GM19455 (cell line): ENCODE measurements around the gene PPP1R2.
"Not testable (repeated sequence)": the region's sequence is repeated elsewhere in the genome, so short reads cannot be mapped to it uniquely, and the experiment has no call there.

Experiments
- ATAC-seq: cut with Tn5 transposase; IDR thresholded peaks from one replicate; pipeline ENCODE4 v1.9.1; 2021; ENCODE audit not compliant: unreplicated experiment

Gene PPP1R2

GRCh38 chr3:195540027-195540426 is 3.1 kb downstream of the PPP1R2 start:
- no peak for ATAC-seq

DNA sequence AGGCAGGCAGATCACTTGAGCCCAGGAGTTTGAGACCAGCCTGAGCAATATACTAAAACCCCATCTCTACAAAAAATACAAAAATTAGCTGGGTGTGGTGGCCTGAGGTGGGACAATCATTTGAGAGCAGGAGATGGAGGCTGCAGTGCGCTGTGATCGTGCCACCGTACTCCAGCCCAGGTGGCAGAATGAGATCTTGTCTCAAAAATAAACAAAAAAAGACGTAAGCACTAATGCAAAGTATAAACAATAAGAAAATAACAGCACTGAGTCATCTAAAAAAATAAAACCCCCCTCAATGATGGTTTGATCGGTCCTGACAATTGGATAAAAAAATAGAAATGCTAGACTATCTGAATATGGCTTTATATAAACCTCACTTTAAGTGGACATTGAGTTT is 3.6 kb downstream of the PPP1R2 start:
- no peak for ATAC-seq

DNA sequence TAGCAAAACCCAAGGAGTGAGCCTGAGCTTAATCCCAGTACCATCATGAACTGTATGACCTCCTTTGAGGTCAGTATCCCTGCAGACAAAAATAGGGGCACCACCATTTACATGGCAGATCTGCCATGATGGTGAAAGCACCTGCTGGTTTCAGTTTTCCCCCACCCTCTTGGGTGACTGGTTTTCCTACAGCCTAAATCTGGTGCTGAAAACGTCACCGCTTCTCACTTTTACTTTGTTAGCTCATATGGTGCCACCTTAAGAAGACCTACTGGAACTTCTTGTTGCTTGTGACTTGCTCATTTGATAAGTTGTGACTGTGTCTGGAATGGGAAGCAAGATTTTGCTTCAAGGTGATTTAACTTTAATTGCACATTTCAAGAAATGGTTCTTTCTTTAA is 5.1 kb downstream of the PPP1R2 start:
- ATAC-seq = peak; percentile 58

GRCh38 chr3:195535293-195535692 is 7.8 kb downstream of the PPP1R2 start:
- no peak for ATAC-seq

- ATAC-seq = no peak
These were observed 10.3 kb downstream of the PPP1R2 start for GRCh38 chr3:195532834-195533233.

- no peak for ATAC-seq
These were observed 10.8 kb downstream of the PPP1R2 start for GRCh38 chr3:195532345-195532744.

DNA sequence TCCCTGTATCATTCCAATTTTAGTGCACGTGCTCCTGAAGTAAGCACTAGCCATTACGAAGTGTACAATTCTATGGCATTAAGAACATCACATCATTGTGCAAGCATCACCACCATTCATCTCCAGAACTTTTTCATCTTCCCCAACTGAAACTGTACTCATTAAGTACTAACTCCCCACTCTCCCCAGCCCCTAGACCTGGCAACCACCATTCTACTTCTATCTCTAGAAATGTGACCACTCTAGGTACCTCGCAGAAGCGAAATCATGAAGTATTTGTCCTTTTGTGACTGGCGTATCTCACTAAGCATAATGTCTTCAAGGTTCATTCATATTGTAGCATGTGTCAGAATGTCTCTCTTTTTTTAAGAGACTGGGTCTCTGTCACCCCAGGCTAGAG is 11.4 kb downstream of the PPP1R2 start:
- no peak for ATAC-seq

DNA sequence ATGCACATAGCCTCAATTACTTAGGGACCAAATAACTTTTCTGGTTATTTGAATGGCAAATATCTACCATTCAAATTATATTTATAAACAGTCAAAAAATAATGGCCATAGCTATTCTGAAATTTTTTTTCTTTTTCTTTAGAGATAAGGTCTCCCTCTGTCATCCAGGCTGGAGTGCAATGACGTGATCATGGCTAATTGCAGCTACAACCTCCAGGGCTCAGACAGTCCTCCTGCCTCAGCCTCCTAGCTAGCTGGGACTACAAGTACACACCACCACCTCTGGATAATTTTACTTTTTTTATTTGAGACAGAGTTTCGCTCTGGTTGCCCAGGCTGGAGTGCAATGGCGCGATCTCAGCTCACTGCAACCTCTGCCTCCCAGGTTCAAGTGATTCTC is 16.6 kb downstream of the PPP1R2 start:
- no peak for ATAC-seq

- ATAC-seq = no peak
These were observed 18.8 kb downstream of the PPP1R2 start for GRCh38 chr3:195524171-195524896.

GRCh38 chr3:195522254-195523023 is 20.7 kb downstream of the PPP1R2 start:
- no peak for ATAC-seq

DNA sequence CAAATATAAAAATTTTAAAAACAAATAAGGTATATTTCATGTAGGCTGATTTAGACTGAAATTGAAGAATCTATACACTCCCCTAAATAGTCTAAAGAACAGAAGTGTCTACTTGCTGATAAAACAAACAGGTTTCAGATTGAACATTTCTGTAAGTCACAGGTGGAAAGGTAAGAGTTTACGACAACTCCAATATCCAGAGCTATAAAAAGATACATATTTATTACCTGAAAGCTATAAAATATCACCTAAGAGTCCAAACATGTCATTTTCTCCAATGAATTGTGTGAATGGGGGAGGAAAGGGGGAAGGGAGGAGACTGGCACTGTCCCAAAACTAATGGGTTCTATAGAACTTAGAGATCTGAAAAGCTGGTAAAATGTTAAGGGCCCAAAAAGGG is 26.1 kb downstream of the PPP1R2 start:
- no peak for ATAC-seq

DNA sequence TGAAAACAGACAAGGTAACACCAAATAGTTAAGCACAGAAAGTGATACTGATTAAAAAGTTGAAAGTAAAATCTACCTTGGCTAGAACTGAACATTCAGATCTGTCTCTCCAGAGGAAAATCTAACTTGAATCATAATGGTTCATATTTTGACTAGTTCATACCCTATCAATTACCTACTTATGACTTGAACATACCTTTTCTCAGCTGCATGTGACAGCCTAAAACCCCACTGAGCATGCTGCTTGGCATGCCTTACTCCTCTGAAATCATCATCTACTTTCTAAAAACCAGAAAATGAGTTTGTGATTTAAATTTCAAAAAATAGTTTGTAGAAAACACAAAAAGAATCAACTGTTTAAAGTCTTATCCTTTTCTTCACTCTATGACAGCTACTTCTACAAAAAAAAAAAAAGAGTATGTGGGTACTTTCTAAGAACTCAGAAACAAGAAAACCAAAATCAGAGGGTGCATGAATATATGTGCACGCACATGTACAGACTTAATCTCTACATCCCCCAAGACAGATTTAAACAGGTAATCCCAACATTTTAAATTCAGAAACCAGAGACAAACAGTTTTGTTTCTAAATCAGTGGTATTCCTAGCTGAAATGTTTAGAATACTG is 28.4 kb downstream of the PPP1R2 start:
- ATAC-seq = not testable (repeated sequence)

DNA sequence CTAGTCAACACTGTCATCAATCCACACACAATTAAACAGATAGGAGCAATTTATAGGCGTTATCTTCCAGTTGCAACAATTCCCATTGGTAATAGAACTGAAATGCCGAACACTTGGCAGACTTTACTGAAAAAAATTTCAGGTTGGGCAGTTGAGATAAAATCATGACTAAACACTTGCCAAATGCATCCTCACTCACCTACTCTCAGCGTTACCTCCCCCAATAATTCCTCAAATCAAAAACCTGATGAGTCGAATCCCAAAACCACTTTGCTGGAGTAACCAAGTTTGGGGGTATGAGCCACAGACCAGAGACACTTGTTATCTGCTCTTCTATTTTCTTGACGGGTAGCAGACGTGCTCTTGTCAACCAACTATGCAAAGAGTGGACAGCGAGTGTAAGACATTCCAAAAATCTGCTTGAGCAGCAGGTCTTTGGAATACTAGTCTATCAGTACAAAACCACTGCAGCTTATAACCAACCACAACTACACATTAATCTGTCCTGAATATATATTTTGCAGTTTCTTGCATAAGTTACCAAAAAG is 30.3 kb downstream of the PPP1R2 start:
- ATAC-seq = no peak

DNA sequence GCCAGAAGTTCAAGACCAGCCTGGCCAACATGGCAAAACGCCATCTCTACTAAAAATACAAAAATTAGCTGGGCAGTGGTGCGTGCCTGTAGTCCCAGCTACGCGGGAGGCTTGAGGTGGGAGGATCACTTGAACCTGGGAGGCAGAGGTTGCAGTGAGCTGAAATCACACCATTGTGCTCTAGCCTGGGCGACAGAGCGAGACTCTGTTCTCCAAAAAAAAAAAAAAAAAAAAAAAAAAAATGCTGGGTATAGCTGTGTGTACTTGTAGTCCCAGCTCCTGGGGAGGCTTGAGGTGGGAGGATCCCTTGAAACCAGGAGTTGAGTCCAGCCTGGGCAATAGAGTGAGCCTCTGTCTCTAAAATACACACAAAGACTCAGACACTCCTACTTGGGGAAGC is 32.0 kb downstream of the PPP1R2 start:
- no peak for ATAC-seq

GRCh38 chr3:195508185-195508584 is 34.9 kb downstream of the PPP1R2 start:
- ATAC-seq = no peak

- ATAC-seq = no peak
These were observed 67.5 kb downstream of the PPP1R2 start for GRCh38 chr3:195475614-195476013.

DNA sequence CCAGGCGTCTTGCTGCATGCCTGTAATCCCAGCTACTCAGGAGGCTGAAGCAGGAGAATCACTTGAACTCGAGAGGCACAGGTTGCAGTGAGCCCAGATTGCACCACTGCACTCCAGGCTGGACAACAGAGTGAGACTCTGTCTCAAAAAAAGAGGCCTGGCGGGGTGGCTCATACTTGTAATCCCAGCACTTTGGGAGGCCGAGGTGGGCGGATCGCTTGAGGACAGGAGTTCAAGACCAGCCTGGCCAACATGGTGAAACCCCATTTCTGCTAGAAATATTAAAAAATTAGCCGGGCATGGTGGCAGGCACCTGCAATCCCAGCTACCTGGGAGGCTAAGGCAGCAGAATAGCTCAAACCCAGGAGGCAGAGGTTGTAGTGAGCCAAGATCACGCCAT is 68.0 kb downstream of the PPP1R2 start:
- ATAC-seq = not testable (repeated sequence)

DNA sequence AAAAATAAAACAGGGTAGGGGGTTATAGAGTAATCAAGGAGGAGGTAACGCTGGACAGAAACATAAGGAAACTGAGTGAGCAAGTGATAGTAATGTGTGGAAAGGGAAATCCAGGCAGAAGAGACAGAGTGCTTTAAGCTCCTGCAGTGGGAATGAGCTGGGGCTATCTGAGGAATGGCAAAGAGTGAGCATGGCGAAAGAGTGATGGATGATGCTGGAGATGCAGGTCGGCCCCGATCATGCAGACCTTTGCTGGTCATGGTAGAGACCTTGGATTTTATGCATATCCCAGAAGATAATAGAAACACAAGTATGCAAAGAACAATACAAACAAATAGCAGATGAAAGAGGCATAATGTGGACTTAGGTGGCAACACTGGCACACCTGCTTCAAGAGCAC is 74.3 kb downstream of the PPP1R2 start:
- no peak for ATAC-seq

- ATAC-seq = no peak
These were observed 74.7 kb downstream of the PPP1R2 start for GRCh38 chr3:195468391-195468776.

- ATAC-seq = no peak
These were observed 75.3 kb downstream of the PPP1R2 start for GRCh38 chr3:195467641-195468390.

GRCh38 chr3:195466251-195466650 is 76.9 kb downstream of the PPP1R2 start:
- ATAC-seq = no peak
